Spleen (tissue), 11 donors: ENCODE results near the gene METTL23. TPM values are rescaled to one million over a fixed set of nuclear protein-coding genes. Genes with fewer than 3 reads are reported as not detected.

Source experiments
- DNase-seq: peaks from one replicate; pipeline ENCODE4 v3.0.0-alpha.2; 2020
- H3K27ac ChIP-seq, 8 donors: fragments of 200-600 bp; sonication (generic) in 7 of 8; 1 replicate in 4 of 8; 2 replicates in 4 of 8; pipeline versions ENCODE4 v1.5.0 to v1.8.0; 2016 to 2021; ENCODE audit warnings: inconsistent platforms in 4 of 8, mild to moderate bottlenecking in 4 of 8, moderate library complexity in 1 of 8
- H3K27me3 ChIP-seq, 7 donors: fragments of 200-600 bp; sonication (generic) in 6 of 7; replicated peaks in 1 of 7; 1 replicate in 4 of 7; 2 replicates in 3 of 7; pipeline versions ENCODE4 v1.5.0 to v1.8.0; 2016 to 2021; ENCODE audit warnings: inconsistent platforms in 3 of 7, mild to moderate bottlenecking in 1 of 7
- H3K36me3 ChIP-seq, 6 donors: fragments of 200-600 bp; sonication (generic) in 5 of 6; 1 replicate in 4 of 6; 2 replicates in 2 of 6; pipeline versions ENCODE4 v1.5.0 to v1.8.0; 2016 to 2021; ENCODE audit warnings: inconsistent platforms in 2 of 6
- H3K4me1 ChIP-seq, 6 donors: fragments of 200-600 bp; sonication (generic) in 5 of 6; 1 replicate in 3 of 6; 2 replicates in 3 of 6; pipeline versions ENCODE4 v1.5.0 to v1.8.0; 2016 to 2021; ENCODE audit warnings: inconsistent platforms in 3 of 6
- H3K4me3 ChIP-seq, 8 donors: fragments of 200-600 bp; sonication (generic) in 7 of 8; 1 replicate in 4 of 8; 2 replicates in 4 of 8; pipeline versions ENCODE4 v1.5.0 to v1.8.0; 2016 to 2021; ENCODE audit warnings: inconsistent platforms in 4 of 8, mild to moderate bottlenecking in 4 of 8, moderate library complexity in 2 of 8
- H3K9me3 ChIP-seq, 8 donors: fragments of 200-600 bp; sonication (generic) in 7 of 8; 1 replicate in 4 of 8; 2 replicates in 4 of 8; pipeline versions ENCODE4 v1.5.0 to v1.8.0; 2016 to 2021; ENCODE audit warnings: inconsistent platforms in 4 of 8
- POLR2A ChIP-seq, 3 donors: fragments of 450-650 bp; IDR thresholded peaks; one replicate each; pipeline ENCODE4 v1.5.1; 2017; ENCODE audit warnings: antibody characterized with exemption in 3 of 3, mild to moderate bottlenecking in 1 of 3
- POLR2AphosphoS5 ChIP-seq, 3 donors: sonication (generic); formaldehyde crosslinking; IDR thresholded peaks; one replicate each; pipeline ENCODE4 v1.5.1; 2017; ENCODE audit warnings: antibody characterized with exemption in 3 of 3
- whole genome bisulfite sequencing, 5 donors: extraction: QIAGEN DNeasy Blood & Tissue Kit in 3 of 5; methylation state at CpG; one replicate each; pipeline versions ENCODE4 v1.1.5 to v1.1.7; 2013 to 2018; 5-methylcytosine and 5-hydroxymethylcytosine counted together
- intact Hi-C: fragments of 100-400 bp; cut with DNase I; formaldehyde crosslinking; loops from one replicate; pipeline ENCODE4 v1.15.0; 2023; ENCODE audit warnings: low total_unique reads
- polyA plus RNA-seq, 3 donors: library from polyadenylated mRNA; stranded (reverse); fragments of 200-250 nt; gene quantifications; one replicate each; pipeline ENCODE4 v1.2.1, GENCODE V29; 2013
- total RNA-seq, 7 donors: library from RNA; depleted of rRNA in 3 of 7; stranded (reverse); fragments of >200 nt in 3 of 7; fragmentation: NEBNext Ultra II Directional in 4 of 7; extraction: Animal tissue kit (Norgen Biotek cat#: 25700) in 4 of 7; gene quantifications; one replicate each; pipeline versions ENCODE4 v1.1.0 to v1.2.1, GENCODE V29; 2016 to 2021
- TF ChIP-seq, protein P1 (sequence below), 11 experiments: fragments of 200-600 bp in 7 of 11; fragments of 450-650 bp in 4 of 11; sonication (generic) in 4 of 11; IDR thresholded peaks in 8 of 11; conservative IDR thresholded peaks in 3 of 11; 1 replicate in 7 of 11; 2 replicates in 4 of 11; pipeline versions ENCODE4 v1.4.0 to v1.8.0; 2016 to 2021; ENCODE audit warnings: antibody characterized with exemption in 11 of 11, inconsistent platforms in 4 of 11, mild to moderate bottlenecking in 1 of 11
- donor health status: healthy with polysubstance abuse.
- donor health status: DM: no; HTN: no; CAD: no; lungs with moderate emphysema.
- donor health status: DM: no; HTN: no; CAD: no.
- donor health status: Bipolar disorder and iron deficiency.
- donor health status: healthy.
- donor health status: DM: no; HTN: no; CAD: no.
- donor health status: DM: yes; HTN: yes; CAD: no.

The METTL23 gene
- total and polyA plus RNA-seq, 10 donors = 35.8 to 72.7 (median 49.5) TPM

GRCh38 chr17:76681222-76682137, 45.2 kb upstream of the METTL23 start:
- Histone ChIP-seq H3K9me3 (no peaks in the 10 kb centered on the region), H3K4me3 (no peak overlapping the region), H3K27me3 (no peaks in the 10 kb centered on the region), H3K36me3 (peaks cover 0 to 61% (median 0%) of the 10 kb centered on the region in 6 donors), H3K27ac (peak overlapping the region in 6 of 8 donors; percentile 24 to 55 (median 50)), H3K4me1 (peaks cover 12 to 77% (median 37%) of the 10 kb centered on the region in 6 donors)
- intact Hi-C loops = no loop called here
- WGBS, 5 donors = 48 to 70% (median 62%) methylated on average over 12 to 16 of the region's 16 CpGs
- peak; percentile 69 for DNase-seq
- no peak for TF ChIP-seq POLR2A (IDR thresholded peaks at IDR 0.05)
- TF ChIP-seq, protein P1, sequence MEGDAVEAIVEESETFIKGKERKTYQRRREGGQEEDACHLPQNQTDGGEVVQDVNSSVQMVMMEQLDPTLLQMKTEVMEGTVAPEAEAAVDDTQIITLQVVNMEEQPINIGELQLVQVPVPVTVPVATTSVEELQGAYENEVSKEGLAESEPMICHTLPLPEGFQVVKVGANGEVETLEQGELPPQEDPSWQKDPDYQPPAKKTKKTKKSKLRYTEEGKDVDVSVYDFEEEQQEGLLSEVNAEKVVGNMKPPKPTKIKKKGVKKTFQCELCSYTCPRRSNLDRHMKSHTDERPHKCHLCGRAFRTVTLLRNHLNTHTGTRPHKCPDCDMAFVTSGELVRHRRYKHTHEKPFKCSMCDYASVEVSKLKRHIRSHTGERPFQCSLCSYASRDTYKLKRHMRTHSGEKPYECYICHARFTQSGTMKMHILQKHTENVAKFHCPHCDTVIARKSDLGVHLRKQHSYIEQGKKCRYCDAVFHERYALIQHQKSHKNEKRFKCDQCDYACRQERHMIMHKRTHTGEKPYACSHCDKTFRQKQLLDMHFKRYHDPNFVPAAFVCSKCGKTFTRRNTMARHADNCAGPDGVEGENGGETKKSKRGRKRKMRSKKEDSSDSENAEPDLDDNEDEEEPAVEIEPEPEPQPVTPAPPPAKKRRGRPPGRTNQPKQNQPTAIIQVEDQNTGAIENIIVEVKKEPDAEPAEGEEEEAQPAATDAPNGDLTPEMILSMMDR (IDR thresholded peaks at IDR 0.05 in 8 of 11, conservative IDR thresholded peaks at IDR 0.05 in 3 of 11) = peak; percentile 46 to 85 (median 75)
- peak in 2 of 3 donors; percentile 23 to 51 for TF ChIP-seq POLR2AphosphoS5 (IDR thresholded peaks at IDR 0.05)

GRCh38 chr17:76682296-76682695, 44.3 kb upstream of the METTL23 start:
- WGBS, 5 donors = 79 to 90% (median 81%) methylated on average over 10 to 12 of the region's 12 CpGs
- TF ChIP-seq POLR2AphosphoS5 (IDR thresholded peaks at IDR 0.05) = peak in 1 of 3 donors; percentile 13
- TF ChIP-seq, protein P1 (IDR thresholded peaks at IDR 0.05 in 8 of 11, conservative IDR thresholded peaks at IDR 0.05 in 3 of 11) = no peak
- peak overlapping the region in 5 of 8 donors; percentile 24 to 55 (median 49) for H3K27ac ChIP-seq
- no peaks in the 10 kb centered on the region for H3K27me3 ChIP-seq
- H3K9me3 ChIP-seq = no peaks in the 10 kb centered on the region
- H3K4me3 ChIP-seq = no peak overlapping the region
- DNase-seq = peak; percentile 56
- H3K4me1 ChIP-seq = peaks cover 16 to 85% (median 43%) of the 10 kb centered on the region in 6 donors
- H3K36me3 ChIP-seq = peaks cover 0 to 54% (median 0%) of the 10 kb centered on the region in 6 donors
- intact Hi-C loops = no loop called here

DNA sequence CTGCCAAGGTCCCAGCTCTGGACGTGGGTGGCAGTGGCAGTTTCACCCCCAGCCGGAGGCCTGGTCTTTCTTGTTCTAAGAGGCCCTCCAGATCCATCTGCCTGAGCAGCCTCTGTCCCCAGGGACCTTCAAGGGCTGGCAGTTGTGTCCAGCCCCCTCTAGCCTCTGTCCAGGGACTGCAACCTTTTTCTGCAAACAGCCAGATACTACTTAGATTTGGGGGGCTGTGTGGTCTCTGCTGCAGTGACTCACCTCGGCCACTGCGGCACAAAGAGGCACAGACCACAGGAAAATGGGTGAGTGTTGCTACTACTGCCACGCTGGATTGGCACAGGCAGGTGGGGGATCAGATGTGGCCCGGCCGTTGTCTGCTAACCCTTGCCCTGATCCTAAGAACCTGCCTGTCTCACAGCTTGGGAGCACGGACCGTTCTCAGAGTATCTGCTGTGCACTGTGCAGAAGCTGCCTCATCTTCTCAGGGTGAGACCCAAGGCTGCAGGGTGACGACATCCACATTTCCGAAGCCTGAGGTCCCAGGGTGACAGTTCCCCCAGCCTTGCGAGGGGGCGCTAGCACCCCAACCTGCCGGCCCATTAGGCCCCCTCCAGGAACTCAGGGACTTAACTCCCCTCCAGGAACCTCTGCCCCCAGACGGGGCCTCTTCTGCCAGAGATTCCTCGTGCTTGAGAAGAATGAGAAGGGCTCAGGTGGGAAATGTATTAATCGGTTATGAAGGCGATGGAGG, 43.5 kb upstream of the METTL23 start:
- H3K4me1 ChIP-seq = peaks cover 16 to 86% (median 47%) of the 10 kb centered on the region in 6 donors
- H3K4me3 ChIP-seq = no peak overlapping the region
- no peaks in the 10 kb centered on the region for H3K27me3 ChIP-seq
- DNase-seq = peak; percentile 60
- 69 to 80% (median 70%) methylated on average over 18 of the region's 18 CpGs for WGBS, 5 donors
- TF ChIP-seq POLR2A (IDR thresholded peaks at IDR 0.05) (no peak), POLR2AphosphoS5 (IDR thresholded peaks at IDR 0.05) (no peak)
- TF ChIP-seq, protein P1 (IDR thresholded peaks at IDR 0.05 in 8 of 11, conservative IDR thresholded peaks at IDR 0.05 in 3 of 11) = peak in 1 of 11 experiments; percentile 12
- H3K27ac ChIP-seq = peak overlapping the region in 3 of 8 donors; percentile 15 to 55 (median 49)
- H3K36me3 ChIP-seq = peaks cover 0 to 54% (median 0%) of the 10 kb centered on the region in 6 donors
- H3K9me3 ChIP-seq = no peaks in the 10 kb centered on the region
- intact Hi-C loops = no loop called here
